SH-SY5Y (cell line): ENCODE results near the gene OR10A3.

Experiments
- GATA2 ChIP-seq: IDR thresholded peaks from 2 replicates; pipeline ENCODE4 v1.6.1; 2011; ENCODE audit warnings: mild to moderate bottlenecking, low read depth, low read length
- GATA3 ChIP-seq: IDR thresholded peaks from 2 replicates; pipeline ENCODE4 v1.6.1; 2011; ENCODE audit warnings: low read depth, mild to moderate bottlenecking, low read length, moderate library complexity

DNA sequence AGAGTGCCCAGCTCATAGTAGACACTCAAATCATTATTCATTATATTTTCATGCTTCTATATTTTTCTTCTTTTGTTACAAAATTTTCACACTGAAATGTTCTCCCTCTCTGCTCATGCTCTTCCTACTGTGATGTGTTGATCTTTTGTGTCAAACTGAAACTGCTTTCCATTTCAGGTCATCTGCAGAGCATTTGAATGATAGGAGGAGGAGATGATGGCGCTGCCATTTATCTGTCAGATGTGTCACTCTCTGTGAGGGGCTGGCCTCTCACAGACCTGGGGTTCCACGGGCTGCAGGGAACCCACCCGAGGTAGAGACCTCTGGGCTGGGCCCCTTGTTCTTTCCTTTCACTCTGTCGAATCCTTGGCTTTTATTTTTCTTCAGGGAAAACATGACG is 51.5 kb downstream of the OR10A3 start:
- TF ChIP-seq GATA2 (no peak), GATA3 (no peak)
